GM04504 (cell line): Measurements from ENCODE around the gene MAP3K4.

Source experiments
- DNase-seq: peaks from one replicate; pipeline ENCODE4 v3.0.0-alpha.2; 2012; ENCODE audit warnings: low read depth

The MAP3K4 gene

GRCh38 chr6:161037873-161038228, 46.3 kb downstream of the MAP3K4 start:
- DNase-seq, result no peak

GRCh38 chr6:161038229-161039031, 46.9 kb downstream of the MAP3K4 start:
- DNase-seq, result peak; percentile 94

- no peak for DNase-seq
Observed at GRCh38 chr6:161041274-161041673, 49.7 kb downstream of the MAP3K4 start.

GRCh38 chr6:161044335-161044734, 52.8 kb downstream of the MAP3K4 start:
- DNase-seq, result no peak

- peak; percentile 47 for DNase-seq
Observed at GRCh38 chr6:161048641-161049040, 57.1 kb downstream of the MAP3K4 start.

- no peak for DNase-seq
Observed at GRCh38 chr6:161050134-161050765, 58.7 kb downstream of the MAP3K4 start.

GRCh38 chr6:161053103-161053502, 61.5 kb downstream of the MAP3K4 start:
- no peak for DNase-seq

GRCh38 chr6:161054876-161055275, 63.3 kb downstream of the MAP3K4 start:
- DNase-seq, result no peak

GRCh38 chr6:161056451-161056850, 64.9 kb downstream of the MAP3K4 start:
- DNase-seq, result no peak

- no peak for DNase-seq
Observed at GRCh38 chr6:161057103-161058091, 65.8 kb downstream of the MAP3K4 start.

- no peak for DNase-seq
Observed at GRCh38 chr6:161058741-161059140, 67.2 kb downstream of the MAP3K4 start.

- no peak for DNase-seq
Observed at GRCh38 chr6:161061576-161061975, 70.0 kb downstream of the MAP3K4 start.

- no peak for DNase-seq
Observed at GRCh38 chr6:161064915-161065314, 73.3 kb downstream of the MAP3K4 start.

- no peak for DNase-seq
Observed at GRCh38 chr6:161066511-161066910, 74.9 kb downstream of the MAP3K4 start.

GRCh38 chr6:161067749-161068148, 76.2 kb downstream of the MAP3K4 start:
- DNase-seq, result no peak

- DNase-seq, result no peak
Observed at GRCh38 chr6:161068321-161068741, 76.8 kb downstream of the MAP3K4 start.

GRCh38 chr6:161073930-161074329, 82.4 kb downstream of the MAP3K4 start:
- DNase-seq, result no peak

- DNase-seq, result no peak
Observed at GRCh38 chr6:161074496-161075121, 83.0 kb downstream of the MAP3K4 start.

- no peak for DNase-seq
Observed at GRCh38 chr6:161076181-161076677, 84.7 kb downstream of the MAP3K4 start.

GRCh38 chr6:161079566-161080262, 88.1 kb downstream of the MAP3K4 start:
- peak; percentile 44 for DNase-seq
